Type B pancreatic cell (in vitro differentiated cells): ENCODE measurements around the gene KCNC3. TPM values are rescaled to one million over a fixed set of nuclear protein-coding genes. Genes with fewer than 3 reads are reported as not detected.

Experiments used
- DNase-seq: peaks from one replicate; pipeline ENCODE4 v3.0.0; 2021; ENCODE audit warnings: mixed read lengths; ENCODE audit not compliant: unreplicated experiment; ENCODE audit errors: extremely low spot score
- H3K27ac Mint-ChIP-seq: 2 replicates; pipeline ENCODE4 v1.8.0; 2021; ENCODE audit warnings: mild to moderate bottlenecking, mixed read lengths
- H3K27me3 Mint-ChIP-seq: 2 replicates; pipeline ENCODE4 v1.8.0; 2021; ENCODE audit warnings: mixed read lengths
- H3K36me3 Mint-ChIP-seq: 2 replicates; pipeline ENCODE4 v1.8.0; 2021; ENCODE audit warnings: mixed read lengths
- H3K4me1 Mint-ChIP-seq: one replicate; pipeline ENCODE4 v1.8.0; 2021; ENCODE audit warnings: mixed read lengths; ENCODE audit not compliant: unreplicated experiment
- H3K4me3 Mint-ChIP-seq: 2 replicates; pipeline ENCODE4 v1.8.0; 2021; ENCODE audit warnings: mild to moderate bottlenecking, mixed read lengths
- H3K9me3 Mint-ChIP-seq: 2 replicates; pipeline ENCODE4 v1.8.0; 2021; ENCODE audit warnings: mixed read lengths
- CTCF ChIP-seq: fragments of 200-600 bp; sonication (generic); conservative IDR thresholded peaks from 2 replicates; pipeline ENCODE4 v1.5.0; 2021; ENCODE audit warnings: antibody characterized with exemption, mild to moderate bottlenecking
- total RNA-seq: library from RNA; stranded (reverse); gene quantifications from 2 replicates; pipeline ENCODE4 v1.2.1, GENCODE V29; 2021; ENCODE audit warnings: low replicate concordance

Gene KCNC3
- total RNA-seq, 1 donor from 2014 or later = 9.5 TPM

GRCh38 chr19:50362656-50363424 lies 33.7 kb upstream of the KCNC3 start:
- Mint-ChIP-seq H3K27me3 (no peaks in the 10 kb centered on the region), H3K27ac (no peak overlapping the region), H3K4me3 (no peak overlapping the region), H3K36me3 (peaks cover 6% of the 10 kb centered on the region), H3K4me1 (no peaks in the 10 kb centered on the region), H3K9me3 (no peaks in the 10 kb centered on the region)
- DNase-seq = no peak
- TF ChIP-seq CTCF = no peak

- Mint-ChIP-seq H3K27me3 (no peaks in the 10 kb centered on the region), H3K9me3 (no peaks in the 10 kb centered on the region), H3K4me1 (no peaks in the 10 kb centered on the region), H3K27ac (no peak overlapping the region), H3K36me3 (peaks cover 6% of the 10 kb centered on the region), H3K4me3 (no peak overlapping the region)
- no peak for DNase-seq
- no peak for TF ChIP-seq CTCF
Measured at GRCh38 chr19:50362030-50362412, 32.8 kb upstream of the KCNC3 start.

- Mint-ChIP-seq H3K4me1 (no peaks in the 10 kb centered on the region), H3K27ac (no peak overlapping the region), H3K4me3 (no peak overlapping the region), H3K27me3 (no peaks in the 10 kb centered on the region), H3K9me3 (no peaks in the 10 kb centered on the region), H3K36me3 (peaks cover 6% of the 10 kb centered on the region)
- DNase-seq = no peak
- TF ChIP-seq CTCF = no peak
Measured at GRCh38 chr19:50361290-50362029, 32.3 kb upstream of the KCNC3 start.

- Mint-ChIP-seq H3K27me3 (no peaks in the 10 kb centered on the region), H3K36me3 (peaks cover 6% of the 10 kb centered on the region), H3K4me1 (no peaks in the 10 kb centered on the region), H3K4me3 (no peak overlapping the region), H3K9me3 (no peaks in the 10 kb centered on the region), H3K27ac (no peak overlapping the region)
- no peak for DNase-seq
- no peak for TF ChIP-seq CTCF
Measured at GRCh38 chr19:50359328-50359818, 30.2 kb upstream of the KCNC3 start.

GRCh38 chr19:50358483-50359327 lies 29.5 kb upstream of the KCNC3 start:
- Mint-ChIP-seq H3K4me1 (no peaks in the 10 kb centered on the region), H3K27ac (no peak overlapping the region), H3K27me3 (no peaks in the 10 kb centered on the region), H3K4me3 (no peak overlapping the region), H3K36me3 (peaks cover 6% of the 10 kb centered on the region), H3K9me3 (no peaks in the 10 kb centered on the region)
- TF ChIP-seq CTCF = no peak
- DNase-seq = no peak
